ENCODE results near the gene KIF1B. TPM values are rescaled to one million over a fixed set of nuclear protein-coding genes. Genes with fewer than 3 reads are reported as not detected.

Gene KIF1B
- total RNA-seq, 2 experiments from 2014 or later, result 7.9 to 9.7 TPM

DNA sequence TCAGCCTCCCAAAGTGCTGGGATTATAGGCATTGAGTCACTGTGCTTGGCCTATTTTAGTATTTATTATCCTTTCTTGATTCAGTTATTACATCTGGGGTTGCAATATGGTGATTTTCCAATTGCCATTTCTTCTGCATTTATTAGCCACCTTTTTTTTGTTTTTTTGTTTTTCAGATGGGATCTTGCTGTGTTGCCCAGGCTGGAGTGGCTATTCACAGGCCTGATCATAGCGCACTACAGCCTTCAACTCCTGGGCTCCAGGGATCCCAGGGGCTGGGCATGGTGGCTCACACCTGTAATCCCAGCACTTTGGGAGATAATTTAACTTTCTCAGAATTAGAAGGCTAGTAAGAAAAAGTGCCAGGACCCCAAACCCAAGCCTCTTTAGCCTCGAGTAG is 106.4 kb downstream of the KIF1B start:
- POLR2A ChIA-PET, result no interaction called here
- H3K4me3 Mint-ChIP-seq, result no peak overlapping the region

DNA sequence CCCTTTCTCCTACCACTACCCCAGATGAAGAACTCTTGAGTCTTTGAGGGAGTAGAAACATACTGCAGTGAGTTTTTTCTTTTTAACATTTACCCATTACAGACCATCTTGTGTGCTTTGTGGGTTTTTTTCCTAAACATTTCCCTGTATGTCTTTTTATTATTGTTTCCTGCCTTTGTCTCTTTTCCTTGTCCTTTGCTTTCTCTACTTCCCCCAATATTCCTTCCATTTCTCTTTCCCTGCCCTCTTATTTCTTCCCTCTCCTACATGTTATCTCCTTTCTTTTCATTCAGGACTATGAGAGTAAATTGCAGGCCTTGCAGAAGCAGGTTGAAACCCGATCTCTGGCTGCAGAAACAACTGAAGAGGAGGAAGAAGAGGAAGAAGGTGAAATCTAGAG is 109.4 kb downstream of the KIF1B start:
- ATAC-seq (ENCODE audit: poor library complexity) (no peak), DNase-seq (no peak)
- intact Hi-C loops (cut with DNase I, micrococcal nuclease), result loop anchor here (1.0 kb wide), 1 partner anchor 11 kb away; no protein-coding TSS in a partner anchor
- no peaks in the 10 kb centered on the region for H3K4me1 ChIP-seq (ENCODE audit: insufficient read depth, low read length)
- H3K9me3 Mint-ChIP-seq, result no peaks in the 10 kb centered on the region
- H3K27me3 ChIP-seq (ENCODE audit: control insufficient read depth in 1 of 2, insufficient read depth in 2 of 2, low read length in 2 of 2), result no peaks in the 10 kb centered on the region
- no peak overlapping the region for H3K4me3 Mint-ChIP-seq
- ChIA-PET POLR2A (no interaction called here), CTCF (no interaction called here)
- H3K4me1 Mint-ChIP-seq (ENCODE audit: low read depth), result no peaks in the 10 kb centered on the region
- TF ChIP-seq, protein P1, sequence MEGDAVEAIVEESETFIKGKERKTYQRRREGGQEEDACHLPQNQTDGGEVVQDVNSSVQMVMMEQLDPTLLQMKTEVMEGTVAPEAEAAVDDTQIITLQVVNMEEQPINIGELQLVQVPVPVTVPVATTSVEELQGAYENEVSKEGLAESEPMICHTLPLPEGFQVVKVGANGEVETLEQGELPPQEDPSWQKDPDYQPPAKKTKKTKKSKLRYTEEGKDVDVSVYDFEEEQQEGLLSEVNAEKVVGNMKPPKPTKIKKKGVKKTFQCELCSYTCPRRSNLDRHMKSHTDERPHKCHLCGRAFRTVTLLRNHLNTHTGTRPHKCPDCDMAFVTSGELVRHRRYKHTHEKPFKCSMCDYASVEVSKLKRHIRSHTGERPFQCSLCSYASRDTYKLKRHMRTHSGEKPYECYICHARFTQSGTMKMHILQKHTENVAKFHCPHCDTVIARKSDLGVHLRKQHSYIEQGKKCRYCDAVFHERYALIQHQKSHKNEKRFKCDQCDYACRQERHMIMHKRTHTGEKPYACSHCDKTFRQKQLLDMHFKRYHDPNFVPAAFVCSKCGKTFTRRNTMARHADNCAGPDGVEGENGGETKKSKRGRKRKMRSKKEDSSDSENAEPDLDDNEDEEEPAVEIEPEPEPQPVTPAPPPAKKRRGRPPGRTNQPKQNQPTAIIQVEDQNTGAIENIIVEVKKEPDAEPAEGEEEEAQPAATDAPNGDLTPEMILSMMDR (IDR thresholded peaks at IDR 0.05), result no peak
- no peak overlapping the region for H3K27ac Mint-ChIP-seq
- H3K9me3 ChIP-seq (ENCODE audit: control insufficient read depth in 1 of 2, insufficient read depth in 1 of 2, low read length in 2 of 2), result no peaks in the 10 kb centered on the region
- no peak overlapping the region for H3K27ac ChIP-seq (ENCODE audit: low read depth in 1 of 2, low read length in 2 of 2)
- no peaks in the 10 kb centered on the region for H3K27me3 Mint-ChIP-seq
- peaks cover 8% of the 10 kb centered on the region for H3K36me3 ChIP-seq (ENCODE audit: insufficient read depth, low read length)
- peaks cover 14% of the 10 kb centered on the region for H3K36me3 Mint-ChIP-seq (ENCODE audit: low read depth)
- no peak overlapping the region for H3K4me3 ChIP-seq (ENCODE audit: low read length)

More for the DNA sequence above, 106.4 kb downstream of the KIF1B start:
- Mint-ChIP-seq H3K4me1 (ENCODE audit: low read depth) (no peaks in the 10 kb centered on the region), H3K27ac (no peak overlapping the region), H3K9me3 (no peaks in the 10 kb centered on the region), H3K27me3 (no peaks in the 10 kb centered on the region), H3K36me3 (ENCODE audit: low read depth) (peaks cover 8% of the 10 kb centered on the region)
- H3K36me3 ChIP-seq (ENCODE audit: insufficient read depth, low read length), result no peaks in the 10 kb centered on the region
- no peak overlapping the region for H3K4me3 ChIP-seq (ENCODE audit: low read length)
- intact Hi-C loops (cut with DNase I, micrococcal nuclease), result no loop called here
- ATAC-seq (ENCODE audit: poor library complexity) (no peak), DNase-seq (no peak)
- no peaks in the 10 kb centered on the region for H3K9me3 ChIP-seq (ENCODE audit: control insufficient read depth in 1 of 2, insufficient read depth in 1 of 2, low read length in 2 of 2)
- H3K27me3 ChIP-seq (ENCODE audit: control insufficient read depth in 1 of 2, insufficient read depth in 2 of 2, low read length in 2 of 2), result no peaks in the 10 kb centered on the region
- H3K27ac ChIP-seq (ENCODE audit: low read depth in 1 of 2, low read length in 2 of 2), result no peak overlapping the region
- H3K4me1 ChIP-seq (ENCODE audit: insufficient read depth, low read length), result no peaks in the 10 kb centered on the region
- CTCF ChIA-PET, result no interaction called here
- TF ChIP-seq, protein P1 (IDR thresholded peaks at IDR 0.05), result no peak

DNA sequence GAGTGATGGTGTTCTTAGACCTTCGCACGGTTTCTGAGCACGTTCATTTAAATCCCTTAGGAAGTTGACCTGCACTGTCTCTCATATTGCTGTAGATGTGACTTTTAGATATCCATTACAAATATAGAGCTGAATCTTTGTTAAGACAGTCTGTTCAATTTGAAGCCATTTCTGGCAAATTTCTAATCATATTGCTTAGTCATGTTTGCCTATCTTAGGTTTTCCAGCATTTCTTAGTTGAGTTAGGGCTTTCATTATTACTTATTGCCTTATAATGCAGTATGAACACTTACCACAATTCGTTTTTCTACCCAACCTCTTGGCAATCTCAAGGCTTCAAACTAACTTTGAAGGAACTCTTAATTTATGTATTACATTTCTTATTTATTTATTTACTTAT is 110.0 kb downstream of the KIF1B start:
- TF ChIP-seq, protein P1 (IDR thresholded peaks at IDR 0.05), result no peak
- no peaks in the 10 kb centered on the region for H3K4me1 Mint-ChIP-seq (ENCODE audit: low read depth)
- intact Hi-C loops (cut with DNase I, micrococcal nuclease), result no loop called here
- H3K36me3 Mint-ChIP-seq (ENCODE audit: low read depth), result peaks cover 20% of the 10 kb centered on the region
- no peaks in the 10 kb centered on the region for H3K27me3 Mint-ChIP-seq
- ATAC-seq (ENCODE audit: poor library complexity), result no peak
- H3K27me3 ChIP-seq (ENCODE audit: control insufficient read depth in 1 of 2, insufficient read depth in 2 of 2, low read length in 2 of 2), result no peaks in the 10 kb centered on the region
- POLR2A ChIA-PET, result no interaction called here
- no peaks in the 10 kb centered on the region for H3K4me1 ChIP-seq (ENCODE audit: insufficient read depth, low read length)
- no peaks in the 10 kb centered on the region for H3K9me3 ChIP-seq (ENCODE audit: control insufficient read depth in 1 of 2, insufficient read depth in 1 of 2, low read length in 2 of 2)
- H3K36me3 ChIP-seq (ENCODE audit: insufficient read depth, low read length), result peaks cover 8% of the 10 kb centered on the region
- no peak overlapping the region for H3K27ac Mint-ChIP-seq
- CTCF ChIA-PET, result no interaction called here
- H3K9me3 Mint-ChIP-seq, result no peaks in the 10 kb centered on the region
- no peak overlapping the region for H3K4me3 ChIP-seq (ENCODE audit: low read length)
- H3K27ac ChIP-seq (ENCODE audit: low read depth in 1 of 2, low read length in 2 of 2), result no peak overlapping the region
- H3K4me3 Mint-ChIP-seq, result no peak overlapping the region
- DNase-seq, result no peak
